Posterior vena cava (tissue), 2 donors: Measurements from ENCODE around the gene TTF2. TPM values are rescaled to one million over a fixed set of nuclear protein-coding genes. Genes with fewer than 3 reads are reported as not detected.
"Not testable (repeated sequence)": the region's sequence is repeated elsewhere in the genome, so short reads cannot be mapped to it uniquely, and the experiment has no call there.

ENCODE experiments used
- DNase-seq: peaks from one replicate; pipeline ENCODE4 v3.0.0-alpha.2; 2020; ENCODE audit warnings: low spot score
- intact Hi-C, 2 donors: fragments of 100-400 bp; cut with DNase I; formaldehyde crosslinking; loops; one replicate each; pipeline versions ENCODE4 v1.14.1 to v1.14.2; 2022 to 2023
- total RNA-seq, 2 donors: library from RNA; stranded (reverse); fragmentation: NEBNext Ultra II Directional; extraction: Animal tissue kit (Norgen Biotek cat#: 25700); gene quantifications; one replicate each; pipeline ENCODE4 v1.2.1, GENCODE V29; 2021
- donor health status: DM: yes; HTN: yes; CAD: no.
- donor health status: DM: yes; HTN: yes; CAD: no.

Gene TTF2
- total RNA-seq, 2 donors from 2014 or later: 16.3 to 18.1 TPM

GRCh38 chr1:117112047-117112717 lies 52.1 kb downstream of the TTF2 start:
- no peak for DNase-seq

GRCh38 chr1:117113199-117113598 lies 53.1 kb downstream of the TTF2 start:
- intact Hi-C loops: no loop called here

More at GRCh38 chr1:117112047-117112717, 52.1 kb downstream of the TTF2 start:
- intact Hi-C loops: no loop called here

GRCh38 chr1:117114877-117115276 lies 54.8 kb downstream of the TTF2 start:
- intact Hi-C loops: loop anchor here in 1 of 2 donors (5.0 kb wide), 1 partner anchor 483 kb away; no protein-coding TSS in a partner anchor
- DNase-seq: no peak

More at GRCh38 chr1:117113199-117113598, 53.1 kb downstream of the TTF2 start:
- no peak for DNase-seq

- intact Hi-C loops: loop anchor here in 1 of 2 donors (5.0 kb wide), 1 partner anchor 484 kb away; no protein-coding TSS in a partner anchor
- no peak for DNase-seq
Observed at GRCh38 chr1:117116090-117116783, 56.1 kb downstream of the TTF2 start.

GRCh38 chr1:117116784-117117130 lies 56.6 kb downstream of the TTF2 start:
- no peak for DNase-seq
- intact Hi-C loops: loop anchor here in 1 of 2 donors (5.0 kb wide), 1 partner anchor 484 kb away; no protein-coding TSS in a partner anchor

- intact Hi-C loops: loop anchor here in 1 of 2 donors (5.0 kb wide), 1 partner anchor 485 kb away; no protein-coding TSS in a partner anchor
- no peak for DNase-seq
Observed at GRCh38 chr1:117117697-117118096, 57.6 kb downstream of the TTF2 start.

- DNase-seq: no peak
- intact Hi-C loops: loop anchor here in 1 of 2 donors (5.0 kb wide), 1 partner anchor 486 kb away; no protein-coding TSS in a partner anchor
Observed at GRCh38 chr1:117118137-117118536, 58.0 kb downstream of the TTF2 start.

GRCh38 chr1:117119144-117119543 lies 59.0 kb downstream of the TTF2 start:
- intact Hi-C loops: loop anchor here in 1 of 2 donors (5.0 kb wide), 1 partner anchor 487 kb away; no protein-coding TSS in a partner anchor
- not testable (repeated sequence) for DNase-seq

GRCh38 chr1:117120774-117121588 lies 60.9 kb downstream of the TTF2 start:
- no peak for DNase-seq
- intact Hi-C loops: no loop called here

GRCh38 chr1:117121589-117122329 lies 61.6 kb downstream of the TTF2 start, which contains the start of gene TRIM45:
Gene TRIM45 (minus strand): TSS chr1:117121749. CDS start chr1:117121201, 548 bp downstream.
- intact Hi-C loops: no loop called here
- peak; percentile 99 for DNase-seq

- no peak for DNase-seq
- intact Hi-C loops: no loop called here
Observed at GRCh38 chr1:117122330-117123025, 62.4 kb downstream of the TTF2 start.

GRCh38 chr1:117123274-117123673 lies 63.1 kb downstream of the TTF2 start:
- intact Hi-C loops: no loop called here

GRCh38 chr1:117124661-117125060 lies 64.5 kb downstream of the TTF2 start:
- intact Hi-C loops: loop anchor here in 1 of 2 donors (5.0 kb wide), 1 partner anchor 57 kb away; no protein-coding TSS in a partner anchor
- DNase-seq: no peak

More at GRCh38 chr1:117123274-117123673, 63.1 kb downstream of the TTF2 start:
- DNase-seq: no peak

GRCh38 chr1:117127795-117128194 lies 67.7 kb downstream of the TTF2 start:
- intact Hi-C loops: loop anchor here in 1 of 2 donors (5.0 kb wide), 1 partner anchor 60 kb away; no protein-coding TSS in a partner anchor
- no peak for DNase-seq

GRCh38 chr1:117128323-117129079 lies 68.4 kb downstream of the TTF2 start:
- no peak for DNase-seq
- intact Hi-C loops: loop anchor here in 1 of 2 donors (5.0 kb wide), 1 partner anchor 61 kb away; no protein-coding TSS in a partner anchor

- intact Hi-C loops: loop anchor here in 1 of 2 donors (10.0 kb wide), 1 partner anchor 1646 kb away; no protein-coding TSS in a partner anchor
- DNase-seq: no peak
Observed at GRCh38 chr1:117130526-117130925, 70.4 kb downstream of the TTF2 start.

GRCh38 chr1:117135329-117135728 lies 75.2 kb downstream of the TTF2 start:
- no peak for DNase-seq
- intact Hi-C loops: loop anchor here in 1 of 2 donors (10.0 kb wide), 1 partner anchor 1651 kb away; no protein-coding TSS in a partner anchor
